Osteocyte (in vitro differentiated cells): ENCODE measurements around the gene MYO16. TPM values are rescaled to one million over a fixed set of nuclear protein-coding genes. Genes with fewer than 3 reads are reported as not detected.

Experiments used
- DNase-seq: peaks from one replicate; pipeline ENCODE4 v3.0.0; 2021; ENCODE audit warnings: mixed read lengths; ENCODE audit not compliant: unreplicated experiment; ENCODE audit errors: extremely low spot score
- H3K27ac Mint-ChIP-seq: one replicate; pipeline ENCODE4 v1.8.0; 2021; ENCODE audit warnings: mild to moderate bottlenecking, mixed read lengths; ENCODE audit not compliant: unreplicated experiment
- H3K27me3 Mint-ChIP-seq: one replicate; pipeline ENCODE4 v1.8.0; 2021; ENCODE audit warnings: mixed read lengths; ENCODE audit not compliant: unreplicated experiment
- H3K36me3 Mint-ChIP-seq: one replicate; pipeline ENCODE4 v1.8.0; 2021; ENCODE audit warnings: mixed read lengths; ENCODE audit not compliant: unreplicated experiment
- H3K4me1 Mint-ChIP-seq: one replicate; pipeline ENCODE4 v1.8.0; 2021; ENCODE audit warnings: mixed read lengths; ENCODE audit not compliant: unreplicated experiment
- H3K4me3 Mint-ChIP-seq: one replicate; pipeline ENCODE4 v1.8.0; 2021; ENCODE audit warnings: mild to moderate bottlenecking, moderate library complexity, mixed read lengths; ENCODE audit not compliant: unreplicated experiment
- H3K9me3 Mint-ChIP-seq: one replicate; pipeline ENCODE4 v1.8.0; 2021; ENCODE audit warnings: mixed read lengths; ENCODE audit not compliant: unreplicated experiment
- total RNA-seq: library from RNA; stranded (reverse); gene quantifications from 2 replicates; pipeline ENCODE4 v1.2.1, GENCODE V29; 2021
- TF ChIP-seq, protein P1 (sequence below): fragments of 200-600 bp; sonication (generic); IDR thresholded peaks from 2 replicates; pipeline ENCODE4 v1.5.0; 2021; ENCODE audit warnings: antibody characterized with exemption, mild to moderate bottlenecking, moderate library complexity

The MYO16 gene
- total RNA-seq, 1 donor from 2014 or later = 0.13 TPM

DNA sequence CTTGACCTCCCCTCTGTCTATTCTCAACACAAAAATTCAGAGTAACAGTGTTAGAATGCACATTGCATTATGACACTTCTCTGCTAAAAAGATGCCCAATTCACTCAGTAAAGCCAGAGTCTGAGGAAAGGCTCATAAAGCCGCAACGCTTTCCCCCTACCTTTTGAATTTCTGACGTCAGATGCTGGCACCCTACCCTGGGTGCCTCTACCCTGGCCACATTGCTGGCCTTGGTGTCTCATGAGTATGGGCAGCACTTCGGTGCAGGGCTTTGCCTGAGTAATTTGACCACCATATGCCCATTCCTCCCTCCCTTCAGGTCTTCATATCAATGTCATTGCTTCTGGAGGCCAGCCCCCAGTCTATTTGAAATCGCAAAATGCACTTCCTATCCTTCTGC is 229.3 kb downstream of the MYO16 start:
- H3K36me3 Mint-ChIP-seq = no peaks in the 10 kb centered on the region
- H3K4me3 Mint-ChIP-seq = peak overlapping the region; percentile 65

DNA sequence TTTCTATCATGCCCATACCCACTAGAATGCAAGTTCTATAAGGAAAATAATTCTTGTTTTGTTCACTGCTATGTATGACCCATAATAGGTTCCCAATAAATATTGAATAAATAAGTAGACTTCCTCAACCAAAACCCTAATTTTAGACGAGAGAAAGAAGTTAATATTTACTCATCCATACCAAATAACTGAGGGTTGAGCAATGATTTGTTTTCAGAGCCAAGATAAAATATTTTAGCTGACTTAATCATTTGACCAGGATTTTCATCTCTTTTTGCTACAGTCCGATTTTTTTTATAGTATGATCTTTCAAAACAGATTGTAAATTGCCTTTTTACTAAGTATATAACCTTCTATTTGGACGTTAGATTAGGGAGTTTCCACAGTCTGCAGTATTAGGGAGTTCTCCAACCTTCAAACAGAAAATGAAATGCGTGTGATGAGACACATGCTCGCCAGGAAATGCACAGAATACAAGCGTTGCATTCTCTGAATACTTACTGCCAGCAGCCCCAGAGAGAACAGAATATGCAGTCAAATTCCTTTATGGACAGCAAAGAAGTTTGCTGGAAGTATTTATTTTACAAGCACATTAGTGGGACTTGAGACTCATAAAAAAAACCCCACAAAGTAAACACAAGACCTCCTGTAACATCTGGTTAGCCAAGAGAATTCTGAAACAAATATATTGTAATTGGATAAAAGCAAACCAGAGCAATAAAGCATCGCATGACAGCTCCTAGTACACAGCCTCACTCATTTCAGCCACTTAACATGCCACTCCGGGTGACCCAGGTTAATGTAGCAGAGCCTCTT is 230.0 kb downstream of the MYO16 start:
- TF ChIP-seq, protein P1, sequence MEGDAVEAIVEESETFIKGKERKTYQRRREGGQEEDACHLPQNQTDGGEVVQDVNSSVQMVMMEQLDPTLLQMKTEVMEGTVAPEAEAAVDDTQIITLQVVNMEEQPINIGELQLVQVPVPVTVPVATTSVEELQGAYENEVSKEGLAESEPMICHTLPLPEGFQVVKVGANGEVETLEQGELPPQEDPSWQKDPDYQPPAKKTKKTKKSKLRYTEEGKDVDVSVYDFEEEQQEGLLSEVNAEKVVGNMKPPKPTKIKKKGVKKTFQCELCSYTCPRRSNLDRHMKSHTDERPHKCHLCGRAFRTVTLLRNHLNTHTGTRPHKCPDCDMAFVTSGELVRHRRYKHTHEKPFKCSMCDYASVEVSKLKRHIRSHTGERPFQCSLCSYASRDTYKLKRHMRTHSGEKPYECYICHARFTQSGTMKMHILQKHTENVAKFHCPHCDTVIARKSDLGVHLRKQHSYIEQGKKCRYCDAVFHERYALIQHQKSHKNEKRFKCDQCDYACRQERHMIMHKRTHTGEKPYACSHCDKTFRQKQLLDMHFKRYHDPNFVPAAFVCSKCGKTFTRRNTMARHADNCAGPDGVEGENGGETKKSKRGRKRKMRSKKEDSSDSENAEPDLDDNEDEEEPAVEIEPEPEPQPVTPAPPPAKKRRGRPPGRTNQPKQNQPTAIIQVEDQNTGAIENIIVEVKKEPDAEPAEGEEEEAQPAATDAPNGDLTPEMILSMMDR = no peak
- Mint-ChIP-seq H3K4me3 (peak overlapping the region; percentile 65), H3K27me3 (peaks cover 2% of the 10 kb centered on the region), H3K36me3 (no peaks in the 10 kb centered on the region), H3K27ac (peak overlapping the region; percentile 86), H3K9me3 (no peaks in the 10 kb centered on the region), H3K4me1 (peaks cover 31% of the 10 kb centered on the region)
- no peak for DNase-seq

More for the DNA sequence above, 229.3 kb downstream of the MYO16 start:
- TF ChIP-seq, protein P1 = no peak
- DNase-seq = no peak
- H3K27me3 Mint-ChIP-seq = peaks cover 2% of the 10 kb centered on the region
- H3K4me1 Mint-ChIP-seq = peaks cover 31% of the 10 kb centered on the region
- no peaks in the 10 kb centered on the region for H3K9me3 Mint-ChIP-seq
- peak overlapping the region; percentile 86 for H3K27ac Mint-ChIP-seq

GRCh38 chr13:108860418-108860817 is 231.0 kb downstream of the MYO16 start:
- H3K4me3 Mint-ChIP-seq = no peak overlapping the region
- H3K27me3 Mint-ChIP-seq = peaks cover 2% of the 10 kb centered on the region
- H3K4me1 Mint-ChIP-seq = peaks cover 31% of the 10 kb centered on the region
- DNase-seq = no peak
- TF ChIP-seq, protein P1 = no peak
- H3K27ac Mint-ChIP-seq = peak overlapping the region; percentile 86
- H3K9me3 Mint-ChIP-seq = no peaks in the 10 kb centered on the region
- H3K36me3 Mint-ChIP-seq = no peaks in the 10 kb centered on the region

DNA sequence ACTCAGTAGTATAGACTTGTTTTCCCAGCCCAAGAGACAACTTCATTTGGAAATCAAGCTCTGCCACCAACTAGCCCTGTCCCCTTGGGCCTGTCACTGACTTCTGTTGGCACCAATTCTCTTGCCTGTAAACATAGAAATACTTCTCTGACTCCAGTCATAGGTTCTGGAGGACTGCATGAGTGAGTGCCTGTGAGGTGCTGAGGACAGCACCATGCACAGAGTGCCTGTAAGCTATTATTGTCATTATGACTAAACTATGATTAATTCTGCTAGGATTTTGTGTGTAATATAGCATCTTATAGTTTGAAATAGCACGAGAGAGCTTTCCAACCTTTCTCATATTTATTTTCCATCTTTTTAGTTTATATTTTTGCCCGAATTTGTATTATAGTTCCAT is 247.9 kb downstream of the MYO16 start:
- TF ChIP-seq, protein P1 = no peak
- peaks cover 10% of the 10 kb centered on the region for H3K27me3 Mint-ChIP-seq
- no peak overlapping the region for H3K4me3 Mint-ChIP-seq
- H3K9me3 Mint-ChIP-seq = no peaks in the 10 kb centered on the region
- no peak overlapping the region for H3K27ac Mint-ChIP-seq
- no peak for DNase-seq
- no peaks in the 10 kb centered on the region for H3K4me1 Mint-ChIP-seq
- H3K36me3 Mint-ChIP-seq = no peaks in the 10 kb centered on the region

DNA sequence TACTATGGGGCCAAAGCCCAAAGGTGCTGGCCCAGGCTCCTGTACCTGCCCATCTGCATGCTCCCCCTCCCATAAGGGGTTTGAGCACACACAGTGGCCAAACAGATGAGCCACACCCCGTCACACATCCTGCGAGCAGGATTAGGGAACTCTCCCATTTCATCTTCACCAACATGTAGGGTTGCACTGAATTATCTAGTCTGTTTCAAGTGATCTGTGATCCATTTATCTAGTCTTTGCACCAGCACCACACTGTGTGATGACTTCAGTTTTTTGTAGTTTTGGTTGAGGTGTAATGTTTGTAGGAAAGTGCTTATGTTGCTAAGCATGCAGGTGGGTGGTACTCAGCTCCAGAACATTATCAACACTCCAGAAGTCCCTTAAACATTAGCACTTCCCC is 249.3 kb downstream of the MYO16 start:
- peaks cover 15% of the 10 kb centered on the region for H3K27me3 Mint-ChIP-seq
- DNase-seq = no peak
- no peaks in the 10 kb centered on the region for H3K9me3 Mint-ChIP-seq
- no peaks in the 10 kb centered on the region for H3K36me3 Mint-ChIP-seq
- H3K27ac Mint-ChIP-seq = no peak overlapping the region
- TF ChIP-seq, protein P1 = no peak
- no peaks in the 10 kb centered on the region for H3K4me1 Mint-ChIP-seq
- H3K4me3 Mint-ChIP-seq = no peak overlapping the region
